Natural killer cell treated with Interleukin-12 subunit alpha and Interleukin-12 subunit beta and Interleukin-15 and Interleukin-18, amount 100 ng/mL, for 72 hours (primary cell): ENCODE measurements around the gene MACROD1. TPM values are rescaled to one million over a fixed set of nuclear protein-coding genes. Genes with fewer than 3 reads are reported as not detected.
"Not testable (repeated sequence)": the region's sequence is repeated elsewhere in the genome, so short reads cannot be mapped to it uniquely, and the experiment has no call there.

Experiments
- ATAC-seq, 2 donors: fragments of 150-1000 bp; cut with Tn5 transposase in 1 of 2; sonication (Bioruptor Pico), chemical (Tn5 transposase) in 1 of 2; 2 replicates each; pipeline ENCODE4 v1.10.0; 2021
- DNase-seq: peaks from one replicate; pipeline ENCODE4 v3.0.0; 2022; ENCODE audit warnings: low spot score
- H3K27ac Mint-ChIP-seq, 2 donors: 1 replicate in 1 of 2; 2 replicates in 1 of 2; pipeline ENCODE4 v1.8.0; 2022; ENCODE audit warnings: mixed read lengths in 2 of 2, mild to moderate bottlenecking in 1 of 2, moderate library complexity in 1 of 2
- H3K27me3 Mint-ChIP-seq, 2 donors: 1 replicate in 1 of 2; 2 replicates in 1 of 2; pipeline ENCODE4 v1.8.0; 2022; ENCODE audit warnings: mixed read lengths in 2 of 2
- H3K36me3 Mint-ChIP-seq: one replicate; pipeline ENCODE4 v1.8.0; 2022; ENCODE audit warnings: mixed read lengths
- H3K4me1 Mint-ChIP-seq, 2 donors: 1 replicate in 1 of 2; 2 replicates in 1 of 2; pipeline ENCODE4 v1.8.0; 2022; ENCODE audit warnings: low read depth in 2 of 2, mixed read lengths in 2 of 2, mild to moderate bottlenecking in 1 of 2
- H3K4me3 Mint-ChIP-seq: one replicate; pipeline ENCODE4 v1.8.0; 2022; ENCODE audit warnings: mixed read lengths
- H3K9me3 Mint-ChIP-seq: 2 replicates; pipeline ENCODE4 v1.8.0; 2022; ENCODE audit warnings: mixed read lengths
- total RNA-seq, 2 donors: library from RNA; stranded (reverse); gene quantifications; one replicate each; pipeline ENCODE4 v1.2.3, GENCODE V29; 2022

MACROD1 gene
- total RNA-seq, 2 donors from 2014 or later: 3.0 to 12.7 TPM

- no peak for ATAC-seq
- Mint-ChIP-seq H3K27ac (no peak overlapping the region), H3K36me3 (no peaks in the 10 kb centered on the region), H3K4me3 (no peak overlapping the region), H3K4me1 (peaks cover 16 to 17% of the 10 kb centered on the region in 2 donors), H3K9me3 (no peaks in the 10 kb centered on the region), H3K27me3 (no peaks in the 10 kb centered on the region)
- no peak for DNase-seq
Observed at GRCh38 chr11:64178951-64179639, 13.2 kb upstream of the MACROD1 start.

DNA sequence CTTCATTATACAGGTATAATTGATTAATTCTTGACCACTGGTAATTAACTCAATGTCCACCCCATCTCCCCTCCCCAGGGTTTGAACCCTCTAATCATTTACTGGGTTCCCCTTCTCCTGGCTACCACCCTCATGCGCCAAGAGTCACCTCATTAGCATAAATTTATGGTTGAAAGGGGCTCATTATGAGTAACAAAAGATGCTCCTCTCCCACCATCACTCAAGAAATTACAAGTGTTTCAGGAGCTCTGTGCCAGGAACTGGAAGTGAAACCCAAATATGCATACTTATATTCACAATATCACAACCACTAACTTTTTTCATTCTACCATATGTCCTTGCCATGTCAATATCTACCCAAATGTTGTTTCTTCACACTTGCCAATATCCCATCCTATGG is 12.3 kb upstream of the MACROD1 start:
- Mint-ChIP-seq H3K4me3 (no peak overlapping the region), H3K27me3 (no peaks in the 10 kb centered on the region), H3K27ac (no peak overlapping the region), H3K36me3 (no peaks in the 10 kb centered on the region), H3K9me3 (no peaks in the 10 kb centered on the region), H3K4me1 (peaks cover 7 to 14% of the 10 kb centered on the region in 2 donors)
- ATAC-seq (peak in 1 of 2 donors; percentile 34), DNase-seq (no peak)

GRCh38 chr11:64176751-64177150 is 10.8 kb upstream of the MACROD1 start:
- no peaks in the 10 kb centered on the region for H3K9me3 Mint-ChIP-seq
- DNase-seq (no peak), ATAC-seq (no peak)
- no peaks in the 10 kb centered on the region for H3K27me3 Mint-ChIP-seq
- H3K4me3 Mint-ChIP-seq: no peak overlapping the region
- peaks cover 6 to 11% of the 10 kb centered on the region in 2 donors for H3K4me1 Mint-ChIP-seq
- no peak overlapping the region for H3K27ac Mint-ChIP-seq
- no peaks in the 10 kb centered on the region for H3K36me3 Mint-ChIP-seq

- Mint-ChIP-seq H3K36me3 (no peaks in the 10 kb centered on the region), H3K4me1 (peaks cover 2 to 6% of the 10 kb centered on the region in 2 donors), H3K4me3 (no peak overlapping the region), H3K27me3 (no peaks in the 10 kb centered on the region), H3K9me3 (no peaks in the 10 kb centered on the region), H3K27ac (no peak overlapping the region)
- ATAC-seq: no peak
- no peak for DNase-seq
Observed at GRCh38 chr11:64173616-64174355, 7.9 kb upstream of the MACROD1 start.

- peaks cover 0 to 2% of the 10 kb centered on the region in 2 donors for H3K4me1 Mint-ChIP-seq
- no peak for ATAC-seq
- H3K9me3 Mint-ChIP-seq: no peaks in the 10 kb centered on the region
Observed at GRCh38 chr11:64170419-64170818, 4.5 kb upstream of the MACROD1 start.

DNA sequence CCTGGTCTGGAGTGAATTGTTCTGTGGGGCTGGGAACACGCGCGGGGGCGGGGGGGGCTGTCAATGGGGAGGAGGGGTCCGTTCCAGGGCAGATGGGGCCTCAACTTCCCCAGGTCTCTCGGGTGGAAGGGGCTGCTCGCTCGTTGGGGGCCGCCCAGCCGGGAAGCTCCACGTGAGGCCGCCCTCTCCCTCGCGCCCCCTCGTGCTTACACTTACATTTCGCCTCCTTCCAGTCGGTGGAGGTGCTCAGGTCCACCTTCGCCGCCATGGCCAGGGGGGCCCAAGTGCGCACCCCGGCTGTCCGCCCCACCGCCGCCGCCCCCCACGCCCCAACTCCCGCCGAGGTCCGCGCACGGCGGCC is 452 bp downstream of the MACROD1 start:
- Mint-ChIP-seq H3K9me3 (no peaks in the 10 kb centered on the region), H3K36me3 (no peaks in the 10 kb centered on the region), H3K27ac (no peak overlapping the region), H3K4me3 (peak overlapping the region; percentile 72), H3K27me3 (no peaks in the 10 kb centered on the region), H3K4me1 (peaks cover 6 to 8% of the 10 kb centered on the region in 2 donors)
- peak; percentile 3 to 16 for ATAC-seq
- DNase-seq: no peak

More at GRCh38 chr11:64170419-64170818, 4.5 kb upstream of the MACROD1 start:
- Mint-ChIP-seq H3K4me3 (no peak overlapping the region), H3K27ac (no peak overlapping the region), H3K27me3 (no peaks in the 10 kb centered on the region), H3K36me3 (no peaks in the 10 kb centered on the region)
- DNase-seq: no peak

GRCh38 chr11:64164392-64165312 is 1.3 kb downstream of the MACROD1 start:
- no peaks in the 10 kb centered on the region for H3K27me3 Mint-ChIP-seq
- peaks cover 6 to 8% of the 10 kb centered on the region in 2 donors for H3K4me1 Mint-ChIP-seq
- DNase-seq (no peak), ATAC-seq (no peak)
- peak overlapping the region in 1 of 2 donors; percentile 61 for H3K27ac Mint-ChIP-seq
- no peaks in the 10 kb centered on the region for H3K9me3 Mint-ChIP-seq
- H3K4me3 Mint-ChIP-seq: peak overlapping the region; percentile 72
- no peaks in the 10 kb centered on the region for H3K36me3 Mint-ChIP-seq

DNA sequence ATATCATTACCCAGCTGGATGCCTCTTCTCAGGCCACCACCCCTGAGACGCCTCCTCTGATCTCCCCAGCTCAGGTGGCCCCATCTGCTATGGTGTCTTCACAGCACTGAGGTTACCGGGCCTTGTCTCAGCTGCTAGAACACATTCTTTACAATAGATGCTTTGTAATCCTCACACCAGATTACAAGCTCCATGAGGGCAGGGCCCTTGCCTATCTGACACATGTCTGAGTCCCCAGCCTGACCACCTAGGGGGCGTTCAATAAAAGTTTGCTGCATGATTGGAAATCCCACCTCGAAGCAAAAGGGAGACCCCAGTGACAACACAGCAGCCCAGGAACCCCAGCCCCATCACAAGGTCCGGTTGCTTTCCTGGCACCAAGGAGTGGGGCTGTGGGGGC is 2.0 kb downstream of the MACROD1 start:
- H3K27me3 Mint-ChIP-seq: no peaks in the 10 kb centered on the region
- peaks cover 6 to 8% of the 10 kb centered on the region in 2 donors for H3K4me1 Mint-ChIP-seq
- no peak overlapping the region for H3K4me3 Mint-ChIP-seq
- H3K9me3 Mint-ChIP-seq: no peaks in the 10 kb centered on the region
- DNase-seq (no peak), ATAC-seq (no peak)
- no peak overlapping the region for H3K27ac Mint-ChIP-seq
- no peaks in the 10 kb centered on the region for H3K36me3 Mint-ChIP-seq

DNA sequence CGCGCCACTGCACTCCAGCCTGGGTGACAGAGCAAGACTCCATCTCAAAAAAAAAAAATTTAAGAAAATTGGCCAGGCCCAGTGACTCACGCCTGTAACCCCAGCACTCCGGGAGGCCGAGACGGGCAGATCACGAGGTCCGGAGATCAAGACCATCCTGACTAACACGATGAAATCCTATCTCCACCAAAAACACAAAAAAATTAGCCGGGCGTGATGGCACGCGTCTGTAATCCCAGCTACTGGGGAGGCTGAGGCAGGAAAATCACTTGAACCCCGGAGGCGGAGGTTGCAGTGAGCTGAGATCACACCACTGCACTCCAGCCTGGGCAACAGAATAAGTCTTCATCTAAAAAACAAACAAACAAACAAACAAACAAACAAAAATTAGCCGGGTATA is 3.1 kb downstream of the MACROD1 start:
- H3K4me3 Mint-ChIP-seq, ATAC-seq, H3K27ac Mint-ChIP-seq, H3K4me1 Mint-ChIP-seq, DNase-seq, H3K27me3 Mint-ChIP-seq, H3K36me3 Mint-ChIP-seq, H3K9me3 Mint-ChIP-seq: not testable (repeated sequence)

DNA sequence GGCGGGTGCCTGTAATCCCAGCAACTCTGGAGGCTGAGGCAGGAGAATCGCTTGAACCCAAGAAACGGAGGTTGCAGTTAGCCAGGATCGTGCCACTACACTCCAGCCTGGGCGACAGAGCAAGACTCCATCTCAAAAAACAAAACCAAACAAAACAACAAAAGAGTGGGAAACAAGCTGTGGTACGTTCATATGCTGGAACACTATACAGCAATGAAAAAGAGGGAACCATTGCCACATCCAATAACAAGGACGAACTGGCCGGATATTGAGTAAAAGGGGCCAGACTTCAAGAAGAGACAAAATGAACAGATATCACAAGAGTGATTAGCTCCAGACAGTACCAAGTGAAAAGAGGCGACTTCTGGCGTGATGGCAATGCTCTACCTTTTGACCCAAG is 4.9 kb downstream of the MACROD1 start:
- DNase-seq (no peak), ATAC-seq (no peak)
- no peak overlapping the region for H3K4me3 Mint-ChIP-seq
- H3K36me3 Mint-ChIP-seq: no peaks in the 10 kb centered on the region
- H3K27ac Mint-ChIP-seq: no peak overlapping the region
- H3K9me3 Mint-ChIP-seq: no peaks in the 10 kb centered on the region
- H3K27me3 Mint-ChIP-seq: no peaks in the 10 kb centered on the region
- H3K4me1 Mint-ChIP-seq: peaks cover 5 to 6% of the 10 kb centered on the region in 2 donors

DNA sequence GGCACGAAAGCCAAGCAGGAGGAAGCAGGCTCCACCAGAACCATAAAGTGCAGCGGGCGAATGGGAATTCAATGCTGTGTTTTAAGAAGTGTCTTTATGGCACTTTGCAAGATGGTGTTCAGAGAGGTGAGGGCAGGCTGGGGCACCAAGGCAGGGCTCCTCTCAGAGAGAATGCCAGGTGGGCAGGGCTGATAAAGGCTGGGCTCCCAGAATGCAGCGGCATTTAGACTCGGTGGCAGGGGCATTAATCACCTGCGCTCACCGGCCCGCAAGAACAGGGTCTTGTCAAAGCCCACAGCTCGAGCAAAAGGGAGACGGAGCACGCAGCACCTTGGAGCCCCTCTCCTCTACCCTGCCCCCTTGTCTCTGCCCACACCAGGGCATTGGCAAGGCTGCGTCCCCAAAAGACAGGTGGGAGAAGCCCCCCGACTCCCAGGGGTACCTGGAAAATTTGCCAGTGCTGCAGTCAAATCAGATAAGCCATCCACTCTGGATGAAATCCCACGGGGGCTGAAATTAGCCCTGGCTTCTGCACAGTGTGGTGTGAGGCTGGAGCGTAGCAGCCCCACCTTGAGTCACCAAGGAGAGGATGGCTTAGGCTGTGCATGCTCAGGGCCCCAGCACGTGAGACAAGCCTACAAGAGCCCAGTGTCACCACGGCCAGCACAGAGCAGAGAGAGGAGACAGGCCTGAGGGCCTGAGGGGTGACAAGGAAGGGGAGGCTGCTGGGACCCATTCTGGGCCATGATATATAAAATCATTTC is 8.1 kb downstream of the MACROD1 start:
- Mint-ChIP-seq H3K27ac (no peak overlapping the region), H3K27me3 (peaks cover 0 to 7% of the 10 kb centered on the region in 2 donors), H3K36me3 (no peaks in the 10 kb centered on the region), H3K4me3 (no peak overlapping the region), H3K4me1 (peaks cover 0 to 8% of the 10 kb centered on the region in 2 donors), H3K9me3 (no peaks in the 10 kb centered on the region)
- ATAC-seq (peak in 1 of 2 donors; percentile 8), DNase-seq (no peak)

DNA sequence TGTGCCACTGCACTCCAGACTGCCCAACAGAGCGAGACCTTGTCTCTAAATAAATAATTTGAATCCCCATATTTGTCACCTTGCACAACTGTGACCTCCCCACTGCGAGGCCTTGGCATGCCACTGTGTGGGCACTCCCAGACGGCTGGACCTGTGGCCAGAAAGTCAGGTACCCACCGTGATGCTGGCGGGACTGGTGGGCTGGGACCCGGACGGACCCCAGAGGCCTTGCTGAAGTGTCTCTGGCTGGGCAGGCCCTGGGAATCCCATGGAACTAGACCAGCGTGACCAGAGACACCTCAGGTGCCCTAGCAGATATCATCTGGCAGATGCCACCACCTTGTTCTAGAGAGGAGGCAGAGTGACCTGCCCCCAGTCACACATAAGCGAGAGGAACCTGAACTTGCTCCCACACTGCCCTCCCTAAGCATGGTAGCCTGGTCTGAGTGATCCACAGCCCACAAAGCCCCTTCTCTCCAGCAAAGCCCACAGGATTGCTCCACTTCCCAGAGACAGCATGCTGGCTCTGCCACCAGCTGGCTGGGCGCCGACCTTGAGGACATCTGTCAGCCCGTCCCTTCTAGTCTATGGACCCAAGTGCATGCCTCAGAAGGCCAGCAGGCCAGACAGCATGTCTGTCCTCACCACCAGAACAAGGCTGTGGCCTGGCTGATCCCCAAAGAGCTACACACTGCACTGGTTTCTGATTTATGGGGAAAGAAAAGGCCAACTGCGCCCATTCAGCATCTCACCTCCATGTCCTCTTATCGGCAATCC is 9.5 kb downstream of the MACROD1 start:
- Mint-ChIP-seq H3K27ac (no peak overlapping the region), H3K27me3 (peaks cover 0 to 7% of the 10 kb centered on the region in 2 donors), H3K4me3 (no peak overlapping the region), H3K36me3 (no peaks in the 10 kb centered on the region), H3K4me1 (peaks cover 0 to 8% of the 10 kb centered on the region in 2 donors), H3K9me3 (no peaks in the 10 kb centered on the region)
- no peak for ATAC-seq
- DNase-seq: no peak
